ENCODE measurements around the gene EFEMP2. TPM values are rescaled to one million over a fixed set of nuclear protein-coding genes. Genes with fewer than 3 reads are reported as not detected.
A peak's percentile ranks its signal among the peaks of the same experiment; 100 is the strongest.

The EFEMP2 gene
- total RNA-seq, 1 experiment from 2014 or later = 26.2 TPM

GRCh38 chr11:65834202-65834601, 38.4 kb downstream of the EFEMP2 start:
- Histone ChIP-seq H2BK12ac (ENCODE audit: insufficient read length, low read depth, low read length) (no peak overlapping the region), H2BK15ac (ENCODE audit: low read depth, low read length) (no peak overlapping the region), H3K23me2 (ENCODE audit: insufficient read length, low read depth, low read length, poor library complexity, severe bottlenecking) (peaks cover 8% of the 10 kb centered on the region), H3K9me3 (ENCODE audit: control insufficient read depth, low read depth, low read length) (no peaks in the 10 kb centered on the region), H3K27me3 (ENCODE audit: insufficient read depth, low read length) (peaks cover 2% of the 10 kb centered on the region), H2BK5ac (ENCODE audit: insufficient read length, low read length) (no peak overlapping the region), H4K5ac (ENCODE audit: insufficient read length, low read depth, low read length) (no peak overlapping the region), H3K4ac (ENCODE audit: low read depth, low read length) (no peak overlapping the region), H2AFZ (ENCODE audit: low read length) (no peak overlapping the region), H2BK120ac (ENCODE audit: low read depth, low read length, poor library complexity, severe bottlenecking) (no peak overlapping the region), H3K79me1 (ENCODE audit: insufficient read depth, low read depth, low read length, poor library complexity, severe bottlenecking) (no peaks in the 10 kb centered on the region), H3K14ac (ENCODE audit: insufficient read depth, low read length) (no peak overlapping the region), H3K18ac (ENCODE audit: insufficient read length, low read depth, low read length) (no peak overlapping the region), H2AK5ac (ENCODE audit: insufficient read length, low read length) (no peak overlapping the region), H3K56ac (ENCODE audit: insufficient read length, low read depth, low read length) (no peak overlapping the region), H3K4me2 (ENCODE audit: insufficient read depth, insufficient read length, low read length) (peak overlapping the region; percentile 71), H3K23ac (ENCODE audit: insufficient read length, low read depth, low read length) (no peak overlapping the region), H4K91ac (ENCODE audit: insufficient read length, low read depth, low read length) (no peak overlapping the region), H4K8ac (replicated peaks; ENCODE audit: insufficient read length, low read depth, low read length) (no peak overlapping the region), H3T11ph (ENCODE audit: low read length) (no peak overlapping the region), H2BK20ac (ENCODE audit: low read depth, low read length, poor library complexity, severe bottlenecking) (no peak overlapping the region), H3K4me1 (ENCODE audit: insufficient read depth, low read length) (peaks cover 5% of the 10 kb centered on the region; the same call in 1 of the 2 replicates), H3K79me2 (ENCODE audit: insufficient read depth, low read length) (no peaks in the 10 kb centered on the region), H3K9ac (ENCODE audit: extremely low read depth, insufficient read length, low read length) (peak overlapping the region; percentile 3), H4K20me1 (ENCODE audit: control insufficient read depth, insufficient read depth, insufficient read length) (no peaks in the 10 kb centered on the region), H3K27ac (ENCODE audit: insufficient read length, low read depth, low read length) (no peak overlapping the region)
- Mint-ChIP-seq H3K36me3 (ENCODE audit: insufficient read depth in 1 of 3, low read depth in 3 of 3) (peaks cover 0 to 2% (median 1%) of the 10 kb centered on the region in 3 experiments; a peak in 2 of 7 replicates), H3K4me3 (no peak overlapping the region), H3K9me3 (peaks cover 0 to 6% of the 10 kb centered on the region in 2 experiments; a peak in 1 of 5 replicates), H3K27ac (no peak overlapping the region), H3K4me1 (peaks cover 4 to 14% of the 10 kb centered on the region in 2 experiments), H3K27me3 (ENCODE audit: low read depth) (peaks cover 30% of the 10 kb centered on the region)
- TF ChIP-seq, protein P1, sequence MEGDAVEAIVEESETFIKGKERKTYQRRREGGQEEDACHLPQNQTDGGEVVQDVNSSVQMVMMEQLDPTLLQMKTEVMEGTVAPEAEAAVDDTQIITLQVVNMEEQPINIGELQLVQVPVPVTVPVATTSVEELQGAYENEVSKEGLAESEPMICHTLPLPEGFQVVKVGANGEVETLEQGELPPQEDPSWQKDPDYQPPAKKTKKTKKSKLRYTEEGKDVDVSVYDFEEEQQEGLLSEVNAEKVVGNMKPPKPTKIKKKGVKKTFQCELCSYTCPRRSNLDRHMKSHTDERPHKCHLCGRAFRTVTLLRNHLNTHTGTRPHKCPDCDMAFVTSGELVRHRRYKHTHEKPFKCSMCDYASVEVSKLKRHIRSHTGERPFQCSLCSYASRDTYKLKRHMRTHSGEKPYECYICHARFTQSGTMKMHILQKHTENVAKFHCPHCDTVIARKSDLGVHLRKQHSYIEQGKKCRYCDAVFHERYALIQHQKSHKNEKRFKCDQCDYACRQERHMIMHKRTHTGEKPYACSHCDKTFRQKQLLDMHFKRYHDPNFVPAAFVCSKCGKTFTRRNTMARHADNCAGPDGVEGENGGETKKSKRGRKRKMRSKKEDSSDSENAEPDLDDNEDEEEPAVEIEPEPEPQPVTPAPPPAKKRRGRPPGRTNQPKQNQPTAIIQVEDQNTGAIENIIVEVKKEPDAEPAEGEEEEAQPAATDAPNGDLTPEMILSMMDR (conservative IDR thresholded peaks at IDR 0.05) = no peak
- WGBS (ENCODE audit: extremely low coverage, insufficient read length, low lambda C conversion rate) = no CpG with 5 or more reads among the region's 6 CpGs
- DNase-seq = no peak

Measured in H9 (cell line).